ENCODE measurements around the gene CLASP2. TPM values are rescaled to one million over a fixed set of nuclear protein-coding genes. Genes with fewer than 3 reads are reported as not detected.

CLASP2 gene
- total RNA-seq, 1 experiment from 2014 or later = 12.1 TPM

GRCh38 chr3:33541918-33542317 is 176.1 kb downstream of the CLASP2 start:
- no peak for DNase-seq
- Histone ChIP-seq H3K4me3 (no peak overlapping the region), H3K36me3 (no peaks in the 10 kb centered on the region), H3K9me3 (no peaks in the 10 kb centered on the region), H3K27me3 (no peaks in the 10 kb centered on the region)

GRCh38 chr3:33538678-33539339 is 179.2 kb downstream of the CLASP2 start:
- no peaks in the 10 kb centered on the region for H3K27me3 ChIP-seq
- H3K36me3 ChIP-seq = no peaks in the 10 kb centered on the region
- DNase-seq = no peak
- no peak overlapping the region for H3K4me3 ChIP-seq
- H3K9me3 ChIP-seq = no peaks in the 10 kb centered on the region

GRCh38 chr3:33537133-33537532 is 180.9 kb downstream of the CLASP2 start:
- no peak for DNase-seq
- H3K9me3 ChIP-seq = no peaks in the 10 kb centered on the region
- H3K27me3 ChIP-seq = no peaks in the 10 kb centered on the region
- no peaks in the 10 kb centered on the region for H3K36me3 ChIP-seq
- no peak overlapping the region for H3K4me3 ChIP-seq

DNA sequence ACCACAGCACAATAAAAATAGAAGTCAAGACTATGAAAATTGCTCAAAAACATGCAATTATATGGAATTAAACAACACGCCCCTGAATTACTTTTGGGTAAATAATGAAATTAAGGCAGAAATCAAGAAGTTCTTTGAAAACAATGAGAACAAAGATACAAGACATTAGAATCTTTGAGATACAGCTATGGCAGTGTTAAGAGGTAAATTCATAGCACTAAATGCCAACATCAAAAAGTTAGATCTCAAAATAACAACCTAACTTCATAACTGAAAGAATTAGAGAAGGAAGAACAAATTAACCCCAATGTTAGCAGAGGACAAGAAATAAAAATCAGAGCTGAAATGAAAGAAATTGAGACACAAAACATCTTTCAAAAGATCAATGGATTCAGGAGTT is 191.3 kb downstream of the CLASP2 start:
- no peak overlapping the region for H3K4me3 ChIP-seq
- no peak for DNase-seq
- no peaks in the 10 kb centered on the region for H3K9me3 ChIP-seq
- H3K27me3 ChIP-seq = no peaks in the 10 kb centered on the region
- no peaks in the 10 kb centered on the region for H3K36me3 ChIP-seq

GRCh38 chr3:33525232-33525631 is 192.8 kb downstream of the CLASP2 start:
- no peaks in the 10 kb centered on the region for H3K36me3 ChIP-seq
- no peaks in the 10 kb centered on the region for H3K9me3 ChIP-seq
- no peaks in the 10 kb centered on the region for H3K27me3 ChIP-seq
- no peak for DNase-seq
- no peak overlapping the region for H3K4me3 ChIP-seq

DNA sequence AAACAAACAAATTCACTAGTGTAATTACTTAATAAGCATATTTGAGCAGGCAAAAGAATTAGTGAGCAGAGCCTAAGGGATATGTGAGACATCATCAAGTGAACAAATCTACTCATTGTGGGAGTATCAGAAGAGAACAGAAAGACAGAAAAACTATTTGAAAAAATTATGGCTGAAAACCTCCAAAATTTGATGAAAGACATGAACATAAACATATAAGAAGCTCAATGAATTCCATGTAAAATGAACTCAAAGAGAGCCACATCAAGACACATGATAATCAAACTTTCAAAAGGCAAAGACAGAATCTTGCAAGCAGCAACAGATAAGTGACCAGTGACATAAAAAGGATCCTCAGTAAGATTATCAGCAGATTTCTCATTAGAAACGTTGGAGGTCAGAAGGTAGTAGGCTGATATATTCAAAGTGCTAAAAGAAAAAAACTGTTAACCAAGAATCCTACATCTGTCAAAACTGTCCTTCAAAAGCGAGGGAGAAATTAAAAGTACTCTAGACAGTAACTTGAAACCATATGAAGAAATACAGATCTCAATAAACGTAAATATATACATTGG is 194.9 kb downstream of the CLASP2 start:
- DNase-seq = no peak
- H3K4me3 ChIP-seq = no peak overlapping the region
- no peaks in the 10 kb centered on the region for H3K9me3 ChIP-seq
- H3K36me3 ChIP-seq = no peaks in the 10 kb centered on the region
- no peaks in the 10 kb centered on the region for H3K27me3 ChIP-seq

DNA sequence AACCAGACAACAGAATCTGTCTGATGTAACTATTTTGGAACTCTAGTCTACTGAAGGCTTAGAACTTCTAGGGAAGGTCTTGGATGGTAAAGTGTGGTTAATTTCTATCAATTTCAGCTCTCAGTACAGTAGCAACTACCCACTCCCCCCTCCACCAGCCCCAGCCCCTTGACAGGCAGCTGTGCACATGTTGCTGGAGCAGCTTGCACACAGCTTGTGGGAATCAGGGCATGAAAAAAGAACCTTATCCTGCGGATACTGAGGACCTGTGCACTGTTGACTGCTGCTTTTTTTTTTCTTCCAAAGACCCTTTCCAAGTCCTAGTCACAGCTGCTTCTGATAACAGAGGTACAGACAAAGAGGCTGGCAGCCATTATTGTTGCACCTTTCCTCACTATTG is 196.3 kb downstream of the CLASP2 start:
- no peak overlapping the region for H3K4me3 ChIP-seq
- no peaks in the 10 kb centered on the region for H3K9me3 ChIP-seq
- no peaks in the 10 kb centered on the region for H3K27me3 ChIP-seq
- DNase-seq = no peak
- no peaks in the 10 kb centered on the region for H3K36me3 ChIP-seq

- no peak overlapping the region for H3K4me3 ChIP-seq
- no peaks in the 10 kb centered on the region for H3K27me3 ChIP-seq
- H3K9me3 ChIP-seq = no peaks in the 10 kb centered on the region
- H3K36me3 ChIP-seq = no peaks in the 10 kb centered on the region; the same call in 1 of the 2 replicates
- no peak for DNase-seq
Observed at GRCh38 chr3:33513262-33513863, 204.7 kb downstream of the CLASP2 start.

DNA sequence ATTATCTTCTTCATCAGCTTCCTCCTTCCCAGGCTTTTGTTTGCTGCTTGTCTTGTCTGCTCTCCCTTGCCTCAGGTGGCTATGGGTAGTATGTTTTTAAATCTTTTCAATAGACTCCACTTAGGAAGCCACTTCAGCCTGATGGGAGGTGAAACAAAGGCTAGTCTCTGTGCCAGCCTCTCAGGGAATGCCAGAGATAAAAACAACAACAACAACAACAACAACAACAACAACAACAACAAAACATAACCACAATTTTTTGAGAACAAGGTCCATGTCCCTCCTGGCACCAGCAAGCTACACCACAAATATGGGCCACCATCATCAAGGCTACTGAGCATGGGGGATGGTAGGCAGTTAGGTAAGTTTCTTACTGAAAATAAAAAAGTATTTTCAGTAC is 213.0 kb downstream of the CLASP2 start:
- no peaks in the 10 kb centered on the region for H3K36me3 ChIP-seq
- no peak for DNase-seq

DNA sequence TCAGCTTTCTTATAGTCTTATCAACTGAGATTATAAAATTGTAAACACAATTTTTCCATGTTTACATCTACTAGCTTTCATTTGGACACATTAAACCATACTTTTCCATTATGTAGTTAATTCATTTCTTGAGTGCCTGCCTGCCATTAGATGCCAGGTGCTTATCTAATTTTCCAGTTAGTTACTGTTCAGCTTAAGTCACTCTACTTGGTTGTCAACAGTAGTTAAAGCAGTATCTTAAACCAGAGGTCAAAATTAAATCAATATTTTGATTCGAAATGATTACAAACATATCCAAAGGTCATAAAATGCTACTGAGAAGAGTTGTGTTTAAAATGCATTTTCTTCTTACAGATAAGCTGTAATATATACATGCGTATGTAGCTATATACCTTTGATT is 221.6 kb downstream of the CLASP2 start:
- H3K9me3 ChIP-seq = no peaks in the 10 kb centered on the region
- no peaks in the 10 kb centered on the region for H3K27me3 ChIP-seq
- H3K36me3 ChIP-seq = no peaks in the 10 kb centered on the region
- H3K4me3 ChIP-seq = no peak overlapping the region
- DNase-seq = no peak

More for the DNA sequence above, 213.0 kb downstream of the CLASP2 start:
- H3K9me3 ChIP-seq = no peaks in the 10 kb centered on the region
- no peak overlapping the region for H3K4me3 ChIP-seq
- no peaks in the 10 kb centered on the region for H3K27me3 ChIP-seq

GRCh38 chr3:33491721-33492120 is 226.3 kb downstream of the CLASP2 start:
- Histone ChIP-seq H3K36me3 (no peaks in the 10 kb centered on the region), H3K4me3 (no peak overlapping the region), H3K9me3 (no peaks in the 10 kb centered on the region), H3K27me3 (no peaks in the 10 kb centered on the region)
- DNase-seq = no peak

DNA sequence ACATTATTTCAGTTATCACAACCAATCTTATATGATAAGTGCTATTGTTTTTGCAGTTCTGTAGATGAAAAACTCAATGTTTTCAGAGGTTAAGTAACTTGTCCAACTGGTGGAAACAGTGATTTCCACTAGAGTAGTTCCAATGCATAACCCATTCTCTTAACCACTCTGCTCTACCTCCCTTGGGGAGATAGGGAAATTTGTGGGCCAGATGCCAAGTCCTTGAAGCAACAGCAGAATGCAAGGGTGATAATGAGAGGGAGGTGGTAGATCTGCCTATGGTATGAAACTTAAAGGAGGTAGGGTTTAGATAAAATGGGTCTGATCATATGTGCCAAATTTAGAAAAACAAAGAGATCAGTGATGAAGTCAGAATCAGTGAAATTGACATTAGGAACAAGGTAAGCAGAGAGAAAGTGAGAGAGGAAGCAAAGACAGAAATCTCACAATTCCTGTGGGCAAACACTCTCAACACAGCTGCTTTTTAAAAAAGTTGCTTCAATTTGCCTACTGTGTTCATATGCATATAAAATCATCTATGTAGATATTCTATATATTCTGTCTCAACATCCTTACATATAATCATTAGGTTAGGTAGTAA is 227.3 kb downstream of the CLASP2 start:
- Histone ChIP-seq H3K27me3 (no peaks in the 10 kb centered on the region), H3K36me3 (no peaks in the 10 kb centered on the region), H3K9me3 (no peaks in the 10 kb centered on the region), H3K4me3 (no peak overlapping the region)
- no peak for DNase-seq

DNA sequence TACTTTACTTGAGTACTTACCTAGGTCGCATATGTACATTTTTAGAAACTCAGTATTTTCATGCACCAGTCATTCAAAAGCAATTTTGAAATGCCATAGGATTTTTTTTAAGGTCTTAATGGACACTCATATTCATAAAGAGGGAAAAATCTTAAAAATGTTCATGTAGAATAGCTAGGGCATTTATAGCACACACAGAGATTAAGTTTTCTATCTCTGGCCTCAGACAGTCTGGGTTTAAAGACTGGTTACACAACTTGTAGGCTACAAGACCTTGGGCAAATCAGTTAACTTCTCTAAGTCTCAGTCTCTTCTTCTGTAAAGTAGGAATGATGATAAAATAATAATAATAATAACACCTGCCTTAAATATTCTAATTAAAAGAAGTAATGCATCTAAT is 229.4 kb downstream of the CLASP2 start:
- H3K27me3 ChIP-seq = no peaks in the 10 kb centered on the region
- no peak for DNase-seq
- no peaks in the 10 kb centered on the region for H3K36me3 ChIP-seq
- no peak overlapping the region for H3K4me3 ChIP-seq
- H3K9me3 ChIP-seq = no peaks in the 10 kb centered on the region

GRCh38 chr3:33488246-33488645 is 229.8 kb downstream of the CLASP2 start:
- DNase-seq = no peak
- Histone ChIP-seq H3K9me3 (no peaks in the 10 kb centered on the region), H3K36me3 (no peaks in the 10 kb centered on the region)

DNA sequence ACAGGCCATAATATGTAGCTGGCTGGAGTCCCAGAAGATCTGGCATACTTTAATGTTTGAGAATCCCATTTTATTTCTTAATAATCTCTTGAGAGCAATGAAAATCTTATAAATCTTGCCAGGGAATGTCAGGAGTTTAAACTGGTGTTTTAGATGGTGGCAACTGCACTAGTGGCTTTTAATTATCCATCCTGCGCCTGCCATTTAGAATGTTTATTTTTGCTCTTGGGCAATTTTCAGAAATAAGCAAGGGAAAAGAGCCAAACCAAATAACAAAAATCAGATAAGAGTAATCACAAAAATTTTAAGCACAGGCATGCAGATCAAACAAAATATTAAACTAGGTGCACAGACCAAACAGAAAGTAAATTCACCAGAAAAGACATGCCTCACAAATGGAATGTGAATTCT is 235.9 kb downstream of the CLASP2 start:
- Histone ChIP-seq H3K36me3 (no peaks in the 10 kb centered on the region), H3K27me3 (no peaks in the 10 kb centered on the region), H3K4me3 (no peak overlapping the region), H3K9me3 (no peaks in the 10 kb centered on the region)
- DNase-seq = no peak

More at GRCh38 chr3:33488246-33488645, 229.8 kb downstream of the CLASP2 start:
- Histone ChIP-seq H3K4me3 (no peak overlapping the region), H3K27me3 (no peaks in the 10 kb centered on the region)

DNA sequence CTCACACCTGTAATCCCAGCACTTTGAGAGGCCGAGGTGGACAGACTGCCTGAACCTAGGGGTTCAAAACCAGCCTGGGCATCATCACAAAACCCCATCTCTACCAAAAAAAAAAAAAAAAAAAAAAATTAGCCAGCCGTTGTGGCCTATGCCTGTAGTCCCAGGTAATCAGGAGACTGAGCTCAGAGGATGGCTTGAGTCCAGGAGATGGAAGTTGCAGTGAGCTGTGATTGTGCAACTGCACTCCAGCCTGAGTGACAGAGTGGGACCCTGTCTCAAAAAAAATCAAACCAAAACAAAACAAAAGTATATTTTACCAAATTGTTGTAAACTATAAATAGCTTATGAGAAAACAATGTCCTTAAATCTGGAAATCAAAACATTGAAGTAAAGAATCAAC is 243.2 kb downstream of the CLASP2 start:
- Histone ChIP-seq H3K27me3 (no peaks in the 10 kb centered on the region), H3K36me3 (no peaks in the 10 kb centered on the region), H3K9me3 (no peaks in the 10 kb centered on the region), H3K4me3 (no peak overlapping the region)
- DNase-seq = no peak

DNA sequence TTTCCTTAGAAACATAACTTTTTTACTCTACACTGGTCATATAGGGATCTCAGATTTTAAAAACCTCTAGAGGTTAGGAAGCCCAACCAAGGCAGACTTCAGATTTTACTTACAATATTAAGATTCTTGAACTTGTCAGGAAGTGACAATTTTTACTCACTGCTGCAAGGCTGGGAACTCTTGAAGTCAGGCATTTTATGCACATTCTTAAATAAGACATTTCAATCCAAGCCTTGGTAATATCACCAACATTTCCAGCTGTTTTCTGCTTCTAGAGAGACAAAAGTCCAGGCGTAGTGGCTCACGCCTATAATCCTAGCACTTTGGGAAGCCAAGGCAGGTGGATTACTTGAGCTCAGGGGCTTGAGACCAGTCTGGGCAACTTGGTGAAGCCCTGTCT is 244.2 kb downstream of the CLASP2 start:
- Histone ChIP-seq H3K4me3 (no peak overlapping the region), H3K27me3 (no peaks in the 10 kb centered on the region), H3K9me3 (no peaks in the 10 kb centered on the region), H3K36me3 (no peaks in the 10 kb centered on the region)
- DNase-seq = no peak

- Histone ChIP-seq H3K9me3 (no peaks in the 10 kb centered on the region), H3K27me3 (no peaks in the 10 kb centered on the region), H3K4me3 (no peak overlapping the region), H3K36me3 (no peaks in the 10 kb centered on the region)
- no peak for DNase-seq
Observed at GRCh38 chr3:33467786-33468185, 250.3 kb downstream of the CLASP2 start.

Measured in MG63 (cell line).